IMR-90 (cell line): Measurements from ENCODE around the gene CYP26A1. TPM values are rescaled to one million over a fixed set of nuclear protein-coding genes. Genes with fewer than 3 reads are reported as not detected.

Experiments used
- ATAC-seq: fragments of 200-7000 bp; cut with Tn5 transposase; 2 replicates; pipeline ENCODE4 v1.9.1; 2020; ENCODE audit warnings: low read depth, mild to moderate bottlenecking, moderate library complexity
- BruUV-seq: library from RNA; stranded (reverse); fragments of 400-500 nt; replicated peaks from 2 replicates; lab custom pipeline; 2021; lab: Mats Ljungman, UMichigan
- CTCF ChIA-PET: fragments of 300-600 bp; formaldehyde crosslinking; extraction: SDS; loops from one replicate; lab custom pipeline; 2021; ENCODE audit warnings: antibody characterized with exemption; lab: Yijun Ruan, JAX
- POLR2A ChIA-PET: fragments of 300-600 bp; sonication (Branson Sonifier 250); formaldehyde crosslinking; loops from one replicate; lab custom pipeline; 2022; ENCODE audit warnings: antibody characterized with exemption; ENCODE audit not compliant: unreplicated experiment; lab: Charles Lee
- DNase-seq: peaks from one replicate; pipeline ENCODE4 v3.0.0; 2013
- H2AFZ ChIP-seq: replicated peaks from 2 replicates; pipeline ENCODE3; 2013; ENCODE audit warnings: low read length, mild to moderate bottlenecking; ENCODE audit not compliant: poor library complexity
- H2AK5ac ChIP-seq: 2 replicates; pipeline ENCODE4 v1.6.1; 2013; ENCODE audit warnings: low read depth, low read length, inconsistent platforms
- H2AK9ac ChIP-seq: replicated peaks from 2 replicates; pipeline ENCODE3; 2013; ENCODE audit warnings: mild to moderate bottlenecking, low read depth, low read length, moderate library complexity; ENCODE audit not compliant: poor library complexity
- H2BK120ac ChIP-seq: 2 replicates; pipeline ENCODE4 v1.6.1; 2013; ENCODE audit warnings: low read depth, low read length, inconsistent platforms
- H2BK15ac ChIP-seq: 3 replicates; pipeline ENCODE4 v1.6.1; 2013; ENCODE audit warnings: low read depth, low read length, inconsistent platforms
- H2BK20ac ChIP-seq: 2 replicates; pipeline ENCODE4 v1.6.1; 2013; ENCODE audit warnings: low read depth, mild to moderate bottlenecking, inconsistent platforms, low read length, moderate library complexity
- H2BK5ac ChIP-seq: 2 replicates; pipeline ENCODE4 v1.6.1; 2013; ENCODE audit warnings: mild to moderate bottlenecking, low read depth, low read length, inconsistent platforms; ENCODE audit not compliant: poor library complexity, severe bottlenecking
- H3K14ac ChIP-seq: replicated peaks from 2 replicates; pipeline ENCODE4 v1.6.1; 2013; ENCODE audit warnings: low read depth, low read length, inconsistent platforms
- H3K18ac ChIP-seq: 2 replicates; pipeline ENCODE4 v1.6.1; 2013; ENCODE audit warnings: low read depth, low read length, control low read depth
- H3K23ac ChIP-seq: 2 replicates; pipeline ENCODE4 v1.6.1; 2013; ENCODE audit warnings: low read depth, low read length, inconsistent platforms
- H3K27ac ChIP-seq: 2 replicates; pipeline ENCODE4 v1.5.1; 2013; ENCODE audit warnings: mild to moderate bottlenecking, control low read depth, low read length; ENCODE audit not compliant: insufficient read depth
- H3K27me3 ChIP-seq: 2 replicates; pipeline ENCODE4 v1.6.1; 2013; ENCODE audit warnings: low read length; ENCODE audit not compliant: control insufficient read depth, insufficient read depth
- H3K36me3 ChIP-seq: 2 replicates; pipeline ENCODE4 v1.6.1; 2013; ENCODE audit warnings: low read length, mixed read lengths; ENCODE audit not compliant: control insufficient read depth, insufficient read depth
- H3K4ac ChIP-seq: 2 replicates; pipeline ENCODE4 v1.6.1; 2013; ENCODE audit warnings: low read depth, low read length, inconsistent platforms
- H3K4me1 ChIP-seq: 2 replicates; pipeline ENCODE4 v1.6.1; 2013; ENCODE audit warnings: low read length, mixed read lengths; ENCODE audit not compliant: control insufficient read depth, insufficient read depth
- H3K4me2 ChIP-seq: 2 replicates; pipeline ENCODE4 v1.6.1; 2013; ENCODE audit warnings: low read depth, mild to moderate bottlenecking, control low read depth, low read length, moderate library complexity
- H3K4me3 ChIP-seq: 2 replicates; pipeline ENCODE4 v1.5.1; 2013; ENCODE audit warnings: low read depth, mild to moderate bottlenecking, control low read depth, low read length, moderate library complexity; ENCODE audit not compliant: insufficient read depth
- H3K56ac ChIP-seq: 2 replicates; pipeline ENCODE4 v1.6.1; 2013; ENCODE audit warnings: low read length, inconsistent platforms; ENCODE audit not compliant: insufficient read depth; ENCODE audit errors: extremely low read depth
- H3K79me1 ChIP-seq, 2 experiments: 2 replicates each; pipeline ENCODE4 v1.6.1; 2013; ENCODE audit warnings: low read length in 2 of 2, inconsistent platforms in 1 of 2, low read depth in 1 of 2
- H3K9ac ChIP-seq: 2 replicates; pipeline ENCODE4 v1.6.1; 2013; ENCODE audit warnings: low read depth, low read length, control low read depth
- H3K9me1 ChIP-seq: 2 replicates; pipeline ENCODE4 v1.6.1; 2013; ENCODE audit warnings: low read length, inconsistent platforms; ENCODE audit not compliant: insufficient read depth
- H3K9me3 ChIP-seq: 2 replicates; pipeline ENCODE4 v1.6.1; 2013; ENCODE audit warnings: low read length; ENCODE audit not compliant: control insufficient read depth, insufficient read depth
- H4K20me1 ChIP-seq: 2 replicates; pipeline ENCODE4 v1.6.1; 2013; ENCODE audit warnings: low read length, inconsistent platforms; ENCODE audit not compliant: insufficient read depth
- H4K5ac ChIP-seq: 2 replicates; pipeline ENCODE4 v1.6.1; 2013; ENCODE audit warnings: mild to moderate bottlenecking, low read depth, low read length, control low read depth
- H4K8ac ChIP-seq, 2 experiments: 2 replicates each; pipeline ENCODE4 v1.6.1; 2013; ENCODE audit warnings: low read depth in 2 of 2, low read length in 2 of 2, control low read depth in 1 of 2, inconsistent platforms in 1 of 2
- H4K91ac ChIP-seq: 2 replicates; pipeline ENCODE4 v1.6.1; 2013; ENCODE audit warnings: low read depth, low read length, inconsistent platforms; ENCODE audit not compliant: insufficient read depth
- CTCF ChIP-seq: conservative IDR thresholded peaks from 2 replicates; pipeline ENCODE4 v1.5.1; 2012; ENCODE audit warnings: mild to moderate bottlenecking, low read depth, low read length, improper control_type of control experiment
- MAFK ChIP-seq: IDR thresholded peaks from 2 replicates; pipeline ENCODE4 v1.6.1; 2012; ENCODE audit warnings: low read depth, low read length, improper control_type of control experiment
- MAZ ChIP-seq: IDR thresholded peaks from 2 replicates; pipeline ENCODE4 v1.6.1; 2012; ENCODE audit warnings: low read depth, mild to moderate bottlenecking, low read length, improper control_type of control experiment, moderate library complexity, borderline replicate concordance
- NFE2L2 ChIP-seq: fragments of 150-350 bp; IDR thresholded peaks from 2 replicates; pipeline ENCODE4 v1.6.1; 2016; ENCODE audit warnings: low read depth, mild to moderate bottlenecking, low read length
- USF2 ChIP-seq: fragments of 150-350 bp; IDR thresholded peaks from 2 replicates; pipeline ENCODE4 v1.6.1; 2017; ENCODE audit warnings: mild to moderate bottlenecking, antibody characterized with exemption, low read length, low read depth
- WGBS, 2 experiments: methylation state at CpG; one replicate each; pipeline versions ENCODE4 v1.1.5 to v1.1.7; 2013; ENCODE audit warnings: missing lambda C conversion rate in 2 of 2; ENCODE audit not compliant: insufficient read length in 1 of 2; ENCODE audit errors: extremely low coverage in 2 of 2; 5-methylcytosine and 5-hydroxymethylcytosine counted together
- dilution Hi-C: fragments of 300-500 bp; cut with HindIII; formaldehyde crosslinking; loops from one replicate; pipeline ENCODE4 v1.14.3; 2018; ENCODE audit warnings: low sequenced_read_pairs; ENCODE audit not compliant: unreplicated experiment
- in situ Hi-C: fragments of 300-500 bp; cut with MboI; formaldehyde crosslinking; loops from 3 replicates; pipeline ENCODE4 v1.14.3; 2019; ENCODE audit warnings: low sequenced_read_pairs, inconsistent platforms, mixed read lengths
- intact Hi-C: fragments of 100-400 bp; cut with micrococcal nuclease; formaldehyde crosslinking; loops from 2 replicates; pipeline ENCODE4 v1.10.0; 2022
- polyA plus RNA-seq, 3 experiments: library from polyadenylated mRNA; depleted of rRNA; stranded (reverse); fragments of >200 nt; gene quantifications; 2 replicates each; pipeline ENCODE4 v1.2.3, GENCODE V29; 2012; ENCODE audit warnings: low replicate concordance in 1 of 3
- total RNA-seq: library from RNA; depleted of rRNA; stranded (reverse); fragments of >200 nt; gene quantifications from 2 replicates; pipeline ENCODE4 v1.2.3, GENCODE V29; 2012

Gene CYP26A1
- total and polyA plus RNA-seq, 2 of the 4 experiments (the other 2 are of a cell fraction): 0.15 TPM; not detected in 1

DNA sequence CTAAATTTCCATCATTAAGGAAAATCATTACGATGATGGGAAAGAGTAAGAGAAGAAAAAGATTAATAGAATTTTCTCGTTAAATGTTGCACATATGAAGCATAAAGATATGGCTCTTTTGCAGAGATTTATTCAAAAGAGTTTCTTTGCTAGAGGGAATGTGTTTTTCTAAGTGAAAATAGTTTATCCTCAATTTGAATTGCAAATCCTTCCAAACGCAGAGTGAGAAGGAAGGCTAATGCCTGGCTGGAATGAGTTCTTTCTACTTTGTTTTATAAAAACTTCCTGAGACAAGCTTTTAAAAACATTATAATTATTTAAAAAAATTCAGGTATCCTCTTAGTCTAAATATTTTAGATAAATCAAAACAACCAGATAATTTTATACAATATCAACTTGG lies 14.2 kb downstream of the CYP26A1 start:
- no peak overlapping the region for H3K23ac ChIP-seq
- dilution Hi-C loops: no loop called here
- no peak overlapping the region for H2AK9ac ChIP-seq
- no peaks in the 10 kb centered on the region for H3K9me1 ChIP-seq
- no peak for ATAC-seq
- no peak overlapping the region for H2BK15ac ChIP-seq
- POLR2A ChIA-PET: interaction anchor here (0.6 kb wide), 1 partner anchor 15 kb away, joined by 5 read pairs; no protein-coding TSS in a partner anchor
- H3K9me3 ChIP-seq: no peaks in the 10 kb centered on the region
- H3K79me1 ChIP-seq: no peaks in the 10 kb centered on the region
- TF ChIP-seq MAFK (no peak), USF2 (no peak), CTCF (no peak), NFE2L2 (no peak), MAZ (no peak)
- no peak overlapping the region for H2AK5ac ChIP-seq
- H3K36me3 ChIP-seq: no peaks in the 10 kb centered on the region
- no peak overlapping the region for H3K14ac ChIP-seq
- CTCF ChIA-PET: no interaction called here
- no peak overlapping the region for H4K91ac ChIP-seq
- H3K4me3 ChIP-seq: no peak overlapping the region
- no peak overlapping the region for H3K4me2 ChIP-seq
- H3K4me1 ChIP-seq: no peaks in the 10 kb centered on the region
- no CpG with 5 or more reads among the region's 3 CpGs for WGBS, 2 experiments
- no peak overlapping the region for H3K18ac ChIP-seq
- no peak overlapping the region for H3K56ac ChIP-seq
- H3K4ac ChIP-seq: no peak overlapping the region
- no peak overlapping the region for H3K27ac ChIP-seq
- DNase-seq: no peak
- in situ Hi-C loops: loop anchor here (10.0 kb wide), 1 partner anchor 427 kb away; no protein-coding TSS in a partner anchor
- peaks cover 25% of the 10 kb centered on the region for H3K27me3 ChIP-seq
- intact Hi-C loops: no loop called here
- H2BK120ac ChIP-seq: no peak overlapping the region
- no peak overlapping the region for H2BK5ac ChIP-seq
- BruUV-seq: no TSS peak
- H2BK20ac ChIP-seq: no peak overlapping the region
- no peak overlapping the region for H3K9ac ChIP-seq
- no peaks in the 10 kb centered on the region for H4K20me1 ChIP-seq
- no peak overlapping the region for H2AFZ ChIP-seq
- no peak overlapping the region for H4K8ac ChIP-seq
- no peak overlapping the region for H4K5ac ChIP-seq
